ENCODE results near the gene TRIM77. TPM values are rescaled to one million over a fixed set of nuclear protein-coding genes. Genes with fewer than 3 reads are reported as not detected.
"Not testable (repeated sequence)": the region's sequence is repeated elsewhere in the genome, so short reads cannot be mapped to it uniquely, and the experiment has no call there.

The TRIM77 gene
- total and polyA plus RNA-seq, 5 experiments from 2014 or later: not detected

DNA sequence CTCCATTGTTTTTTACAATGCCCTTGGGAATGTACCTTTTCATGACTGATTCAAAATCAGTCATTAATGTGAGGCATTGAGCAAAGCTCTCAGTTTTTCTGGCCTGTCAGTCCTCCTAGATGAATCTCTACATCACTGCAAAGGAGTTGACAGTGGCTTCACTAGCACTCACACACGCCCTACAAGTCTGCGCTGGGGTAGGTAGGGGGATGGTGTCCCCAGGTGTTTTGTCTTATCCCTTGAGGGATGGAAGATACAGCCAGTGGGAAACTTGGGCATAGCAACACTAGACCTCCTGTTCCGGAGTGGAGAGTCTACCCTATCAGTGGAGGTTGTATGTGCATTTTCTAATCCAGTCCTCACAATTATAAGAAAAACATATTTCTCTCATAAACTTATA is 27.0 kb downstream of the TRIM77 start:
- Mint-ChIP-seq H3K27ac (no peak overlapping the region), H3K27me3 (no peaks in the 10 kb centered on the region), H3K9me3 (peaks cover 0 to 9% (median 0%) of the 10 kb centered on the region in 9 donors), H3K36me3 (no peaks in the 10 kb centered on the region), H3K4me1 (no peaks in the 10 kb centered on the region), H3K4me3 (no peak overlapping the region)
- ATAC-seq (no peak), DNase-seq (no peak)
- POLR2A ChIA-PET: no interaction called here

DNA sequence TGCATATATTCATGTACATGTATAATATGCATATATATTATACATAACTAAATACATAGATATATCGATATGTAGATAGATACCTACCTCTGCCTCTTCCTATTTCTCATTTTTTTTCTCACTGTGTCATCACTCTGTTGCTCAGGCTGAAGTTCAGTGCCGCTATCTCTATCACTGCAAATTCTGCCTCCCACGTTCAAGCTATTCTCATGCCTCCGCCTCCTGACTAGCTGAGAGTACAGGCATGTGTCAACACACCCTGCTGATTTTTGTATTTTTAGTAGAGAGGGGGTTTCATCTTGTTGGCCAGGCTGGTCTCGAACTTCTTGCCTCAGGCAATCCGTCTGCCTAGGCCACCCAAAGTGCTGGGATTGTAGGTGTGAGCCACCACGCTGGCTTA is 31.3 kb downstream of the TRIM77 start:
- H3K9me3 Mint-ChIP-seq, DNase-seq, POLR2A ChIA-PET, H3K36me3 Mint-ChIP-seq, H3K4me3 Mint-ChIP-seq, H3K27ac Mint-ChIP-seq, H3K27me3 Mint-ChIP-seq, H3K4me1 Mint-ChIP-seq, ATAC-seq: not testable (repeated sequence)

DNA sequence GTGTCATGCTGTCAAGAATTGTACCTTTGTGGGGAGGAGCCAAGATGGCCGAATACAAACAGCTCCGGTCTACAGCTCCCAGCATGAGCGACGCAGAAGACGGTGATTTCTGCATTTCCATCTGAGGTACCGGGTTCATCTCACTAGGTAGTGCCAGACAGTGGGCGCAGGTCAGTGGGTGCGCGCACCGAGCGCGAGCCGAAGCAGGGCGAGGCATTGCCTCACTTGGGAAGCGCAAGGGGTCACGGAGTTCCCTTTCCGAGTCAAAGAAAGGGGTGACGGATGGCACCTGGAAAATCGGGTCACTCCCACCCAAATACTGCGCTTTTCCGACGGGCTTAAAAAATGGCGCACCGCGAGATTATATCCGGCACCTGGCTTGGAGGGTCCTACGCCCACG is 34.1 kb downstream of the TRIM77 start:
- POLR2A ChIA-PET, H3K36me3 Mint-ChIP-seq: not testable (repeated sequence)

DNA sequence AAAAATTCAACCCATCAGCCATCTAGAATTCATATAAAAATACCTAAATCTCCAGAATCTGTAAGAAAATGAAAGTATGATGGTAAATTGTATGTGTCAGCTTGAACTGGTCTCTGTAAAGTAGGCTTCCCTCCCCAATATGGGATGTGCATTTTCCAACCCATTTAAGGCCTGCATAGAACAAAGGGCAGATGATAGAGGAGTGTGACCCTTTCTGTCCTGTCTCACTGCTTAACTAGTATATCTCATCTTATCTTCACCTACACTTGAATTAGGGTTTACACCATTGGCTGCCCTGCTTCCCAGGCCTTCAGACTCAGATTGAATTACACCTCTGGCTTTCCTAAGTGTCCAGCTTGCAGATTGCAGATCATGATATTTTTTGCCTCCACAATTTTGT is 40.7 kb downstream of the TRIM77 start:
- H3K4me3 Mint-ChIP-seq, H3K4me1 Mint-ChIP-seq, H3K36me3 Mint-ChIP-seq, DNase-seq, POLR2A ChIA-PET, H3K9me3 Mint-ChIP-seq, H3K27ac Mint-ChIP-seq, H3K27me3 Mint-ChIP-seq, ATAC-seq: not testable (repeated sequence)

More for the DNA sequence above, 34.1 kb downstream of the TRIM77 start:
- not testable (repeated sequence) for ATAC-seq, H3K9me3 Mint-ChIP-seq, DNase-seq, H3K4me3 Mint-ChIP-seq, H3K27ac Mint-ChIP-seq, H3K27me3 Mint-ChIP-seq, H3K4me1 Mint-ChIP-seq

Other genes starting within 250 kb of the TRIM77 start
- gene NOX4, start 218.9 kb upstream of the TRIM77 start, total RNA-seq: not detected
- gene NOX4, start 218.9 kb upstream of the TRIM77 start, polyA plus RNA-seq: not detected
- not detected for gene TRIM49, start 98.3 kb downstream of the TRIM77 start, total RNA-seq
- gene TRIM49, start 98.3 kb downstream of the TRIM77 start, polyA plus RNA-seq: not detected
- gene TRIM64B, start 168.2 kb downstream of the TRIM77 start, total RNA-seq: not detected
- gene TRIM64B, start 168.2 kb downstream of the TRIM77 start, polyA plus RNA-seq: not detected
- not detected for gene TRIM49D1, start 211.9 kb downstream of the TRIM77 start, total RNA-seq
- not detected for gene TRIM49D1, start 211.9 kb downstream of the TRIM77 start, polyA plus RNA-seq
- gene TRIM49D2, start 213.8 kb downstream of the TRIM77 start, total RNA-seq: not detected
- gene TRIM49D2, start 213.8 kb downstream of the TRIM77 start, polyA plus RNA-seq: not detected